Measurements from ENCODE around the gene ZDHHC8. TPM values are rescaled to one million over a fixed set of nuclear protein-coding genes. Genes with fewer than 3 reads are reported as not detected.

Gene ZDHHC8
- polyA plus RNA-seq, 1 experiment: 13.5 TPM

GRCh38 chr22:20153945-20154344, 22.3 kb downstream of the ZDHHC8 start:
- H3K4me3 ChIP-seq (ENCODE audit: low read depth, low read length): no peak overlapping the region
- CTCF ChIA-PET: interaction anchor here (0.7 to 1.1 kb wide), 2 partner anchors 129 to 163 kb away, joined by 3 read pairs; no protein-coding TSS in a partner anchor
- no peak for DNase-seq (ENCODE audit: low read depth, low spot score)
- H3K9me3 ChIP-seq (ENCODE audit: control insufficient read depth, insufficient read depth, low read length): no peaks in the 10 kb centered on the region; the same call in 1 of the 2 replicates
- H3K27ac ChIP-seq (ENCODE audit: low read depth, low read length): no peak overlapping the region
- no peaks in the 10 kb centered on the region for H3K27me3 ChIP-seq (ENCODE audit: control insufficient read depth, insufficient read depth, low read length)
- POLR2A ChIA-PET: no interaction called here
- TF ChIP-seq, protein P1, sequence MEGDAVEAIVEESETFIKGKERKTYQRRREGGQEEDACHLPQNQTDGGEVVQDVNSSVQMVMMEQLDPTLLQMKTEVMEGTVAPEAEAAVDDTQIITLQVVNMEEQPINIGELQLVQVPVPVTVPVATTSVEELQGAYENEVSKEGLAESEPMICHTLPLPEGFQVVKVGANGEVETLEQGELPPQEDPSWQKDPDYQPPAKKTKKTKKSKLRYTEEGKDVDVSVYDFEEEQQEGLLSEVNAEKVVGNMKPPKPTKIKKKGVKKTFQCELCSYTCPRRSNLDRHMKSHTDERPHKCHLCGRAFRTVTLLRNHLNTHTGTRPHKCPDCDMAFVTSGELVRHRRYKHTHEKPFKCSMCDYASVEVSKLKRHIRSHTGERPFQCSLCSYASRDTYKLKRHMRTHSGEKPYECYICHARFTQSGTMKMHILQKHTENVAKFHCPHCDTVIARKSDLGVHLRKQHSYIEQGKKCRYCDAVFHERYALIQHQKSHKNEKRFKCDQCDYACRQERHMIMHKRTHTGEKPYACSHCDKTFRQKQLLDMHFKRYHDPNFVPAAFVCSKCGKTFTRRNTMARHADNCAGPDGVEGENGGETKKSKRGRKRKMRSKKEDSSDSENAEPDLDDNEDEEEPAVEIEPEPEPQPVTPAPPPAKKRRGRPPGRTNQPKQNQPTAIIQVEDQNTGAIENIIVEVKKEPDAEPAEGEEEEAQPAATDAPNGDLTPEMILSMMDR (IDR thresholded peaks at IDR 0.05; ENCODE audit: low read depth, low read length): no peak; the same call in none of the 2 replicates

DNA sequence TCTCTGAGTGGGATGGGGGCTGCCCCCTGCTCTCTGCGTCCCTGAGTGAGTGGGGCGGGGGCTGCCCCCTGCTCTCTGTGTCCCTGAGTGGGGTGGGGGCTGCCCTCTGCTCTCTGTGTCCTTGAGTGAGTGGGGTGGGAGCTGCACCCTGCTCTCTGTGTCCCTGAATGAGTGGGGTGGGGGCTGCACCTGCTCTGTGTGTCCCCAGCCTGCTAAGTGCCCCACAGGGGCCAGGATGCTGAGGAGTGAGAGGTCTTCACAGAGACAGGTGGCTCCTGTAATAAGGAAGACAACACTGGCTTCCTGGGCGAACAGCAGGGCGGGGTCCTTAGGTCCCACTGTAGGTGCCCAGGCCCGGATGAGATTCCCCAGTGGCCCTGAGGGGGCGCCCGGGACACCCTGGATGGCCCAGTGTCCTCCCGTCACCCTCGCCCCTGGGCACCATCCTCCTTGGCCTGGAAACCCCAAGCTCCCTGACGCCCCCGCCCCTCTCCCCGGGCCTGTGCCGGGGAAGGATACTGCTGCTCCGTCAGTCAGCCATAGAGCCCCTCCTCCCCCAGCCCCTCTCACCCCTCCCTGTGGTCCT, 23.1 kb downstream of the ZDHHC8 start:
- H3K9me3 ChIP-seq (ENCODE audit: control insufficient read depth, insufficient read depth, low read length): no peaks in the 10 kb centered on the region; the same call in 1 of the 2 replicates
- no peak overlapping the region for H3K4me3 ChIP-seq (ENCODE audit: low read depth, low read length)
- TF ChIP-seq, protein P1 (IDR thresholded peaks at IDR 0.05; ENCODE audit: low read depth, low read length): no peak
- ChIA-PET CTCF (interaction anchor here (0.6 to 1.1 kb wide), 2 partner anchors 122 to 163 kb away, joined by 3 read pairs; no protein-coding TSS in a partner anchor), POLR2A (no interaction called here)
- DNase-seq (ENCODE audit: low read depth, low spot score): no peak
- no peaks in the 10 kb centered on the region for H3K27me3 ChIP-seq (ENCODE audit: control insufficient read depth, insufficient read depth, low read length)
- H3K27ac ChIP-seq (ENCODE audit: low read depth, low read length): no peak overlapping the region

DNA sequence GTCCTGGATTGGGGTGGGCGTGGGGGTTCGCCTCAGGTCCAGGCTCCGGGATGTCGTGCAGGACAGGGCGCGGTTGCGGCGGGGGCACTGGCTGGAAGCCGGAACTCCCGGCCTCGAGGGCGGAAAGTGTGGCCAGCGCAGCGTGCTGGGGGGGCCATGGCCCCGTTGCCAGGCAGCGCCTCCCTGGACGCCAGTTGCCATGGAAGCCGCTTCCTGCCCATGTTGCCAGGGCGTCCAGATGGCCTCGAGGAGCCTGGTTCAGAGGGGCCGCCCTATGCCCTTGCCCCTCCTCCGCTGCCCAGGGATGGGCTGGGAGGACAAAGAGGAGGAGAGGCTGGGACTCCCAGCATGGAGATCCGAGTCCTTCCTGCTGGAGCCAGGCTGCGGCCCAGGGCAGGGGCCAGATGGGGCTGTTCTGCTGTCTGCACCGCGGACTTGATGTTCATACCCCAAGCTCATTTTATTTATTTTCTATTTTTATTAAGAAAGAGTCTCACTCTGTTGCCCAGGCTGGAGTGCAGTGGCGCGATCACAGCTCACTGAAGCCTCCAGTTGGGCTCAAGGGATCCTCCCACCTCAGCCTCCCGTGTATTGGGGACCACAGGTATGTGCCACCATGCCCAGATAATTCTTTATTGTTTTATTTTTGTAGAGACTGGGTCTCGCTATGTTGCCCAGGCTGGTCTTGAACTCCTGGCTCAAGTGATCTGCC, 23.9 kb downstream of the ZDHHC8 start:
- POLR2A ChIA-PET: no interaction called here

DNA sequence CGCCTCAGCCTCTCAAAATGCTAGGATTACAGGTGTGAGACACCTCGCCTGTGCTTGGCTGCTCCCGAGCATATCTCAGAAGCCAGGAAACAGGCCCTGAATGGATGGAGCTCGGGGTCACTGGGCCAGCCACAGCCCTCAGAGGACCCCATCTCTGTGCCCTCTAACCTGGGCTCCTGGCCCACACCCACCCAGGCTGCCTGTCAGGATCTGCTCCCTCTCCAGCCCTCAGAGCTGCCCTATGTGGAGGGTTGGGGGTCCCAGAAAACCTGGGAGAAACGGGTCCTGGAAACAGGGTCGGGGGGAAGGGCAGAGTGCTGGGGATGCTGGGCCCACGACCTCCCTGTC, 24.4 kb downstream of the ZDHHC8 start:
- H3K27ac ChIP-seq (ENCODE audit: low read depth, low read length): no peak overlapping the region
- H3K27me3 ChIP-seq (ENCODE audit: control insufficient read depth, insufficient read depth, low read length): peaks cover 10% of the 10 kb centered on the region
- H3K9me3 ChIP-seq (ENCODE audit: control insufficient read depth, insufficient read depth, low read length): no peaks in the 10 kb centered on the region; the same call in 1 of the 2 replicates
- CTCF ChIA-PET: interaction anchor here (3.0 kb wide), 1 partner anchor 129 kb away, joined by 38 read pairs; no protein-coding TSS in a partner anchor
- TF ChIP-seq, protein P1 (IDR thresholded peaks at IDR 0.05; ENCODE audit: low read depth, low read length): no peak
- POLR2A ChIA-PET: no interaction called here
- no peak overlapping the region for H3K4me3 ChIP-seq (ENCODE audit: low read depth, low read length)
- no peak for DNase-seq (ENCODE audit: low read depth, low spot score)

More for the DNA sequence above, 23.9 kb downstream of the ZDHHC8 start:
- Histone ChIP-seq H3K4me3 (ENCODE audit: low read depth, low read length) (no peak overlapping the region), H3K9me3 (ENCODE audit: control insufficient read depth, insufficient read depth, low read length) (no peaks in the 10 kb centered on the region; the same call in 1 of the 2 replicates), H3K27ac (ENCODE audit: low read depth, low read length) (no peak overlapping the region), H3K27me3 (ENCODE audit: control insufficient read depth, insufficient read depth, low read length) (peaks cover 6% of the 10 kb centered on the region)
- TF ChIP-seq, protein P1 (IDR thresholded peaks at IDR 0.05; ENCODE audit: low read depth, low read length): no peak
- no peak for DNase-seq (ENCODE audit: low read depth, low spot score)
- CTCF ChIA-PET: interaction anchor here (3.0 kb wide), 1 partner anchor 130 kb away, joined by 38 read pairs; no protein-coding TSS in a partner anchor

Data from AG04450 (cell line).